NCI-H1048 (cell line): ENCODE measurements around the gene GASK1A.
"Not testable (repeated sequence)": the region's sequence is repeated elsewhere in the genome, so short reads cannot be mapped to it uniquely, and the experiment has no call there.

ENCODE experiments used
- DNase-seq: peaks from one replicate; lab custom pipeline; 2025; lab: John Stamatoyannopoulos, UW

The GASK1A gene

GRCh38 chr3:43032646-43033628 is 53.8 kb downstream of the GASK1A start:
- no peak for DNase-seq

- DNase-seq: no peak
These were observed 55.1 kb downstream of the GASK1A start for GRCh38 chr3:43034200-43034599.

GRCh38 chr3:43034911-43035310 is 55.8 kb downstream of the GASK1A start:
- no peak for DNase-seq

GRCh38 chr3:43035801-43036365 is 56.8 kb downstream of the GASK1A start:
- no peak for DNase-seq

- DNase-seq: no peak
These were observed 57.7 kb downstream of the GASK1A start for GRCh38 chr3:43036621-43037423.

- DNase-seq: no peak
These were observed 58.9 kb downstream of the GASK1A start for GRCh38 chr3:43038010-43038409.

GRCh38 chr3:43041517-43041916 is 62.4 kb downstream of the GASK1A start:
- DNase-seq: no peak

GRCh38 chr3:43043071-43043766 is 64.1 kb downstream of the GASK1A start:
- no peak for DNase-seq

GRCh38 chr3:43043793-43044192 is 64.7 kb downstream of the GASK1A start:
- DNase-seq: no peak

- not testable (repeated sequence) for DNase-seq
These were observed 66.0 kb downstream of the GASK1A start for GRCh38 chr3:43045079-43045478.

- DNase-seq: no peak
These were observed 67.5 kb downstream of the GASK1A start for GRCh38 chr3:43046583-43046982.

- no peak for DNase-seq
These were observed 69.4 kb downstream of the GASK1A start for GRCh38 chr3:43048470-43048869.

GRCh38 chr3:43053291-43053690 is 74.2 kb downstream of the GASK1A start:
- DNase-seq: no peak

GRCh38 chr3:43054754-43055153 is 75.6 kb downstream of the GASK1A start:
- no peak for DNase-seq

GRCh38 chr3:43055393-43055792 is 76.3 kb downstream of the GASK1A start:
- no peak for DNase-seq

- DNase-seq: no peak
These were observed 77.0 kb downstream of the GASK1A start for GRCh38 chr3:43055806-43056770.

GRCh38 chr3:43059456-43059855 is 80.3 kb downstream of the GASK1A start:
- no peak for DNase-seq

GRCh38 chr3:43061101-43061895 is 82.2 kb downstream of the GASK1A start:
- DNase-seq: no peak

GRCh38 chr3:43062040-43062563 is 83.0 kb downstream of the GASK1A start:
- DNase-seq: no peak
